ENCODE measurements around the gene TTYH3.

DNA sequence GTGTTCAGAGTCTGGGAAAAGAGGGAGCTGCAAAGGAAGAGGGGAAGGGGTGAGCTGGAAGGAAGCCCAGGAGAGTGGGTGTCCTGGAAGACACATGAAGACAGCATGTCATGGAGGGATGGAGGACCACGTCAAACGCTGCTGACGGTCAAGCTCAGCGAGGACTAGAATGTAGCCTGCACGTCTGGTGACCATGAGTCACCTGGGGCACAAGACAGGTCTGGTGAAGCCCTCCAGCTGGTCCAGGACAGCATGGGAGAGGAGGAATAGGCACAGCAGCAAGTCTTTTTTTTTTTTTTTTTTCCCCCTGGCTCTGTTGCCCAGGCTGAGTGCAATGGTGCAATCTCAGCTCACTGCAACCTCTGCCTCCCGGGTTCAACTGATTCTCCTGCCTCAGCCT lies 36.6 kb downstream of the TTYH3 start:
- no peak for TF ChIP-seq POLR2A (IDR thresholded peaks at IDR 0.05; ENCODE audit: low read length)
- no peak for TF ChIP-seq GATA1 (IDR thresholded peaks at IDR 0.05; ENCODE audit: low read depth, low read length)

Data from erythroblast (primary cell).